ENCODE results near the gene LIN7A.

The LIN7A gene

GRCh38 chr12:80895240-80895639 is 42.5 kb downstream of the LIN7A start:
- H3K23ac ChIP-seq (ENCODE audit: low read length in 2 of 2): no peak overlapping the region
- H3K4ac ChIP-seq (ENCODE audit: low read depth in 1 of 2, low read length in 2 of 2): no peak overlapping the region
- no peak overlapping the region for H3K4me3 ChIP-seq (ENCODE audit: insufficient read depth in 1 of 2, low read depth in 1 of 2, low read length in 2 of 2)
- no peak for DNase-seq
- H2AFZ ChIP-seq (ENCODE audit: low read depth, low read length): no peak overlapping the region
- H2BK12ac ChIP-seq (ENCODE audit: low read length in 2 of 2): no peak overlapping the region
- WGBS: 92% methylated on average over 2 of the region's 3 CpGs
- no peak overlapping the region for H4K8ac ChIP-seq (ENCODE audit: low read length)
- peaks cover 21% of the 10 kb centered on the region for H3K79me1 ChIP-seq (replicated peaks; ENCODE audit: low read length, poor library complexity, severe bottlenecking)
- H3K9me3 ChIP-seq (ENCODE audit: control insufficient read depth, low read length): no peaks in the 10 kb centered on the region
- H3K4me2 ChIP-seq (ENCODE audit: low read length, poor library complexity, severe bottlenecking): no peak overlapping the region
- H3K36me3 ChIP-seq (ENCODE audit: control insufficient read depth in 1 of 2, insufficient read depth in 2 of 2, low read depth in 1 of 2, low read length in 2 of 2): no peaks in the 10 kb centered on the region
- no peaks in the 10 kb centered on the region for H3K27me3 ChIP-seq (ENCODE audit: control insufficient read depth in 1 of 2, insufficient read depth in 1 of 2, low read length in 2 of 2)
- no peak overlapping the region for H3K9ac ChIP-seq (ENCODE audit: low read length)
- no peak overlapping the region for H4K91ac ChIP-seq (ENCODE audit: low read length)
- no peak overlapping the region for H3K18ac ChIP-seq (ENCODE audit: low read depth in 1 of 2, low read length in 2 of 2)
- no peak overlapping the region for H3K14ac ChIP-seq (ENCODE audit: low read length in 2 of 2)
- no peaks in the 10 kb centered on the region for H3K4me1 ChIP-seq (ENCODE audit: control insufficient read depth, insufficient read depth, low read depth, low read length)
- H2BK15ac ChIP-seq (ENCODE audit: low read depth, poor library complexity, severe bottlenecking): no peak overlapping the region
- no peak overlapping the region for H2AK5ac ChIP-seq (ENCODE audit: low read length, severe bottlenecking)
- no peak overlapping the region for H2BK120ac ChIP-seq (ENCODE audit: low read depth, low read length)
- H3K27ac ChIP-seq (ENCODE audit: low read length, poor library complexity, severe bottlenecking): no peak overlapping the region
- no peak overlapping the region for H2BK5ac ChIP-seq (ENCODE audit: low read depth, low read length, poor library complexity, severe bottlenecking)

GRCh38 chr12:80894179-80894578 is 43.6 kb downstream of the LIN7A start:
- WGBS: 97% methylated on average over 3 of the region's 3 CpGs
- H4K91ac ChIP-seq (ENCODE audit: low read length): no peak overlapping the region

GRCh38 chr12:80892597-80893445 is 44.9 kb downstream of the LIN7A start:
- Histone ChIP-seq H2BK12ac (ENCODE audit: low read length in 2 of 2) (no peak overlapping the region), H3K23ac (ENCODE audit: low read length in 2 of 2) (no peak overlapping the region), H3K4me1 (ENCODE audit: control insufficient read depth, insufficient read depth, low read depth, low read length) (no peaks in the 10 kb centered on the region), H3K4me2 (ENCODE audit: low read length, poor library complexity, severe bottlenecking) (no peak overlapping the region), H3K27ac (ENCODE audit: low read length, poor library complexity, severe bottlenecking) (no peak overlapping the region), H4K8ac (ENCODE audit: low read length) (no peak overlapping the region), H3K79me1 (replicated peaks; ENCODE audit: low read length, poor library complexity, severe bottlenecking) (peaks cover 24% of the 10 kb centered on the region), H2BK120ac (ENCODE audit: low read depth, low read length) (no peak overlapping the region), H2BK5ac (ENCODE audit: low read depth, low read length, poor library complexity, severe bottlenecking) (no peak overlapping the region), H2AFZ (ENCODE audit: low read depth, low read length) (no peak overlapping the region), H3K14ac (ENCODE audit: low read length in 2 of 2) (no peak overlapping the region), H4K91ac (ENCODE audit: low read length) (no peak overlapping the region), H3K9me3 (ENCODE audit: control insufficient read depth, low read length) (no peaks in the 10 kb centered on the region), H3K4ac (ENCODE audit: low read depth in 1 of 2, low read length in 2 of 2) (no peak overlapping the region), H3K4me3 (ENCODE audit: insufficient read depth in 1 of 2, low read depth in 1 of 2, low read length in 2 of 2) (no peak overlapping the region), H2AK5ac (ENCODE audit: low read length, severe bottlenecking) (no peak overlapping the region), H2BK15ac (ENCODE audit: low read depth, poor library complexity, severe bottlenecking) (no peak overlapping the region), H3K9ac (ENCODE audit: low read length) (no peak overlapping the region), H3K18ac (ENCODE audit: low read depth in 1 of 2, low read length in 2 of 2) (no peak overlapping the region), H3K27me3 (ENCODE audit: control insufficient read depth in 1 of 2, insufficient read depth in 1 of 2, low read length in 2 of 2) (no peaks in the 10 kb centered on the region), H3K36me3 (ENCODE audit: control insufficient read depth in 1 of 2, insufficient read depth in 2 of 2, low read depth in 1 of 2, low read length in 2 of 2) (no peaks in the 10 kb centered on the region)
- WGBS: 40% methylated on average over 2 of the region's 7 CpGs
- DNase-seq: no peak

More at GRCh38 chr12:80894179-80894578, 43.6 kb downstream of the LIN7A start:
- Histone ChIP-seq H3K4me3 (ENCODE audit: insufficient read depth in 1 of 2, low read depth in 1 of 2, low read length in 2 of 2) (no peak overlapping the region), H2AK5ac (ENCODE audit: low read length, severe bottlenecking) (no peak overlapping the region), H2AFZ (ENCODE audit: low read depth, low read length) (no peak overlapping the region), H3K79me1 (replicated peaks; ENCODE audit: low read length, poor library complexity, severe bottlenecking) (peaks cover 21% of the 10 kb centered on the region), H3K9ac (ENCODE audit: low read length) (no peak overlapping the region), H3K27me3 (ENCODE audit: control insufficient read depth in 1 of 2, insufficient read depth in 1 of 2, low read length in 2 of 2) (no peaks in the 10 kb centered on the region), H3K4ac (ENCODE audit: low read depth in 1 of 2, low read length in 2 of 2) (no peak overlapping the region), H3K9me3 (ENCODE audit: control insufficient read depth, low read length) (no peaks in the 10 kb centered on the region), H2BK120ac (ENCODE audit: low read depth, low read length) (no peak overlapping the region), H3K4me1 (ENCODE audit: control insufficient read depth, insufficient read depth, low read depth, low read length) (no peaks in the 10 kb centered on the region), H2BK5ac (ENCODE audit: low read depth, low read length, poor library complexity, severe bottlenecking) (no peak overlapping the region), H2BK12ac (ENCODE audit: low read length in 2 of 2) (no peak overlapping the region), H3K36me3 (ENCODE audit: control insufficient read depth in 1 of 2, insufficient read depth in 2 of 2, low read depth in 1 of 2, low read length in 2 of 2) (no peaks in the 10 kb centered on the region), H4K8ac (ENCODE audit: low read length) (no peak overlapping the region), H3K27ac (ENCODE audit: low read length, poor library complexity, severe bottlenecking) (no peak overlapping the region), H3K4me2 (ENCODE audit: low read length, poor library complexity, severe bottlenecking) (no peak overlapping the region), H3K18ac (ENCODE audit: low read depth in 1 of 2, low read length in 2 of 2) (no peak overlapping the region), H3K14ac (ENCODE audit: low read length in 2 of 2) (no peak overlapping the region), H3K23ac (ENCODE audit: low read length in 2 of 2) (no peak overlapping the region), H2BK15ac (ENCODE audit: low read depth, poor library complexity, severe bottlenecking) (no peak overlapping the region)
- no peak for DNase-seq

GRCh38 chr12:80884651-80885050 is 53.1 kb downstream of the LIN7A start:
- Histone ChIP-seq H2BK15ac (ENCODE audit: low read depth, poor library complexity, severe bottlenecking) (no peak overlapping the region), H3K4ac (ENCODE audit: low read depth in 1 of 2, low read length in 2 of 2) (no peak overlapping the region), H4K8ac (ENCODE audit: low read length) (no peak overlapping the region), H3K4me1 (ENCODE audit: control insufficient read depth, insufficient read depth, low read depth, low read length) (no peaks in the 10 kb centered on the region), H2AFZ (ENCODE audit: low read depth, low read length) (no peak overlapping the region), H4K91ac (ENCODE audit: low read length) (no peak overlapping the region), H2AK5ac (ENCODE audit: low read length, severe bottlenecking) (no peak overlapping the region), H2BK5ac (ENCODE audit: low read depth, low read length, poor library complexity, severe bottlenecking) (no peak overlapping the region), H3K23ac (ENCODE audit: low read length in 2 of 2) (no peak overlapping the region), H3K27me3 (ENCODE audit: control insufficient read depth in 1 of 2, insufficient read depth in 1 of 2, low read length in 2 of 2) (no peaks in the 10 kb centered on the region), H3K18ac (ENCODE audit: low read depth in 1 of 2, low read length in 2 of 2) (no peak overlapping the region), H3K9me3 (ENCODE audit: control insufficient read depth, low read length) (no peaks in the 10 kb centered on the region), H3K36me3 (ENCODE audit: control insufficient read depth in 1 of 2, insufficient read depth in 2 of 2, low read depth in 1 of 2, low read length in 2 of 2) (no peaks in the 10 kb centered on the region), H2BK120ac (ENCODE audit: low read depth, low read length) (no peak overlapping the region), H3K4me3 (ENCODE audit: insufficient read depth in 1 of 2, low read depth in 1 of 2, low read length in 2 of 2) (no peak overlapping the region), H3K9ac (ENCODE audit: low read length) (no peak overlapping the region), H3K14ac (ENCODE audit: low read length in 2 of 2) (no peak overlapping the region), H3K27ac (ENCODE audit: low read length, poor library complexity, severe bottlenecking) (no peak overlapping the region), H3K4me2 (ENCODE audit: low read length, poor library complexity, severe bottlenecking) (no peak overlapping the region), H2BK12ac (ENCODE audit: low read length in 2 of 2) (no peak overlapping the region), H3K79me1 (replicated peaks; ENCODE audit: low read length, poor library complexity, severe bottlenecking) (peaks cover 3% of the 10 kb centered on the region)
- DNase-seq: no peak
- no CpG with 5 or more reads among the region's 1 CpG for WGBS

Data from mesenchymal stem cell (in vitro differentiated cells and primary cell).